Large intestine (tissue), 3 donors: ENCODE results near the gene CCDC6. TPM values are rescaled to one million over a fixed set of nuclear protein-coding genes. Genes with fewer than 3 reads are reported as not detected.
A peak's percentile ranks its signal among the peaks of the same experiment; 100 is the strongest.

ENCODE experiments used
- DNase-seq, 2 donors: peaks; one replicate each; pipeline versions ENCODE4 v3.0.0 to v3.0.0-alpha.2; 2013
- H3K27ac ChIP-seq: one replicate; pipeline ENCODE4 v1.5.1; 2013; ENCODE audit warnings: low read length
- H3K27me3 ChIP-seq: 2 replicates; pipeline ENCODE4 v1.6.1; 2013; ENCODE audit warnings: low read length; ENCODE audit not compliant: control insufficient read depth, insufficient read depth
- H3K36me3 ChIP-seq: 2 replicates; pipeline ENCODE4 v1.6.1; 2013; ENCODE audit warnings: low read length; ENCODE audit not compliant: control insufficient read depth, insufficient read depth
- H3K4me1 ChIP-seq: one replicate; pipeline ENCODE4 v1.6.1; 2013; ENCODE audit warnings: low read length; ENCODE audit not compliant: control insufficient read depth, insufficient read depth
- H3K4me3 ChIP-seq: one replicate; pipeline ENCODE4 v1.5.1; 2013; ENCODE audit warnings: low read length
- H3K9me3 ChIP-seq: one replicate; pipeline ENCODE4 v1.6.1; 2013; ENCODE audit warnings: mild to moderate bottlenecking, low read depth, low read length, moderate library complexity; ENCODE audit not compliant: control insufficient read depth
- WGBS: methylation state at CpG from one replicate; pipeline ENCODE4 v1.1.5; 2013; ENCODE audit warnings: low lambda C conversion rate; ENCODE audit not compliant: insufficient coverage; 5-methylcytosine and 5-hydroxymethylcytosine counted together
- polyA plus RNA-seq: library from polyadenylated mRNA; unstranded; fragments of 120-200 nt; gene quantifications from one replicate; pipeline ENCODE4 v1.2.1, GENCODE V29; 2013

CCDC6 gene
- polyA plus RNA-seq, 1 donor = 41.2 TPM

GRCh38 chr10:59820471-59820870, 85.9 kb downstream of the CCDC6 start:
- H3K36me3 ChIP-seq = peaks cover 22% of the 10 kb centered on the region

DNA sequence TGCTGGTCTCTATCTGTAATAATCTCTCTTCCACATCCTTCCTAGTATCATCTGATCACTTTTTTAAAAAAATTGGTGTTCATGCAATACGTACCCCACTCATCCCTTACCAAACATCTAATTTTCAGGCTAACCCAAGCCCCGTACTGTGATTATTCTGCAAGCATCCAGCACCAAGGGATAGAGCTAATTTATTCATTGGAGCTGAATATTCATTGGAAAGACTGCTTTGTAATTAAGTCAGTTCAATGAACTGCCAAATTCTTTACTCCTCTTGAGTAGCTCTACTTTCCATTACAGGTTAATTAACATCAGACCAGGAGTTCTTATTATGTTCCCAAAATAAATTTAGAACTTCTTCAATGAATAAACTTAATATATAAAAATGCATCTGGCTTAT, 86.7 kb downstream of the CCDC6 start:
- peaks cover 19% of the 10 kb centered on the region for H3K36me3 ChIP-seq
- H3K27ac ChIP-seq = no peak overlapping the region
- no peaks in the 10 kb centered on the region for H3K4me1 ChIP-seq
- no peaks in the 10 kb centered on the region for H3K9me3 ChIP-seq
- no peaks in the 10 kb centered on the region for H3K27me3 ChIP-seq
- no peak for DNase-seq
- no peak overlapping the region for H3K4me3 ChIP-seq
- 88% methylated on average over 1 of the region's 2 CpGs for WGBS

More at GRCh38 chr10:59820471-59820870, 85.9 kb downstream of the CCDC6 start:
- H3K9me3 ChIP-seq = no peaks in the 10 kb centered on the region
- no peak overlapping the region for H3K4me3 ChIP-seq
- H3K27me3 ChIP-seq = no peaks in the 10 kb centered on the region
- 100% methylated on average over 1 of the region's 5 CpGs for WGBS
- no peaks in the 10 kb centered on the region for H3K4me1 ChIP-seq
- no peak for DNase-seq
- H3K27ac ChIP-seq = no peak overlapping the region

GRCh38 chr10:59819265-59819664, 87.1 kb downstream of the CCDC6 start:
- 80% methylated on average over 1 of the region's 1 CpG for WGBS
- Histone ChIP-seq H3K27me3 (no peaks in the 10 kb centered on the region), H3K4me1 (no peaks in the 10 kb centered on the region), H3K27ac (no peak overlapping the region), H3K4me3 (no peak overlapping the region), H3K9me3 (no peaks in the 10 kb centered on the region), H3K36me3 (peaks cover 18% of the 10 kb centered on the region)
- DNase-seq = no peak

GRCh38 chr10:59817773-59818172, 88.6 kb downstream of the CCDC6 start:
- H3K36me3 ChIP-seq = peaks cover 13% of the 10 kb centered on the region

DNA sequence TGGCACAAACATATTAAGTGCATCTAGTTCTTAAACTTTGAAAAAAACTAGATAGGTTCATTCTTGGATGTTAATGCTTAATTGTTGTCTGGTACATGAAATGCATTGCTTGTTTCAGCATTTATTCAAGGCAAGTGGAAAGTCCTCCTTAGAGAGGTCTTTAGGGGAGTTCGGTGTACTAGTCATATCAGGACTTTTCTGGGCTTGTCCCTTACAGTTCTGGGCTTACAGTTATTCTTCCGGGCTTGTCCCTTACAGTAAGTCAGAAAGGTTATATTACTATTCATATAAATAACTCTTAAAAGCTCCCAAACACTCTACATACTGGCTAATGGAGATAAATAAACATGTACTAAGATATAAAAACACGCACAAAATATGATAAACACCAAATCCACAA, 91.5 kb downstream of the CCDC6 start:
- Histone ChIP-seq H3K27ac (no peak overlapping the region), H3K27me3 (no peaks in the 10 kb centered on the region)
- no CpG with 5 or more reads among the region's 3 CpGs for WGBS

More at GRCh38 chr10:59817773-59818172, 88.6 kb downstream of the CCDC6 start:
- Histone ChIP-seq H3K27ac (no peak overlapping the region), H3K4me3 (no peak overlapping the region), H3K4me1 (no peaks in the 10 kb centered on the region), H3K9me3 (no peaks in the 10 kb centered on the region), H3K27me3 (no peaks in the 10 kb centered on the region)
- WGBS = no CpG with 5 or more reads among the region's 6 CpGs
- DNase-seq = no peak

GRCh38 chr10:59812519-59813122, 93.7 kb downstream of the CCDC6 start:
- no CpG with 5 or more reads among the region's 7 CpGs for WGBS

More for the DNA sequence above, 91.5 kb downstream of the CCDC6 start:
- Histone ChIP-seq H3K36me3 (peaks cover 35% of the 10 kb centered on the region), H3K9me3 (no peaks in the 10 kb centered on the region), H3K4me3 (no peak overlapping the region), H3K4me1 (no peaks in the 10 kb centered on the region)
- DNase-seq = no peak

DNA sequence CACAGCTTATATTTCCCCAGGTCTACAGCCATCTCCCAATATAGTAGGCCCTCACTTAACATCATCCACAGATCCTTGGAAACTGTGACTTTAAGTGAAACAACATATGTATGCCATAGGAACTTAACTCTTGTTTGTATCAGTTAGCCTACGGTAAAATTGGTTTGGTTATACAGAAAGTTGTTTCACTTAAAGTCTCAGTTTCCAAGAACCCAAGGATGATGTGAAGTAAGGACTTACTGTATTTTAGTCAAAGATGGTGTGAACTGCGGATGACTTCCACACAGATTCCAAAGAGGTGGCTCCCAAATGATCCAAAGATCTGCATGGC, 96.7 kb downstream of the CCDC6 start:
- H3K27ac ChIP-seq = no peak overlapping the region
- WGBS = 100% methylated on average over 1 of the region's 2 CpGs
- no peak overlapping the region for H3K4me3 ChIP-seq
- H3K9me3 ChIP-seq = no peaks in the 10 kb centered on the region
- no peak for DNase-seq
- H3K27me3 ChIP-seq = no peaks in the 10 kb centered on the region
- peaks cover 64% of the 10 kb centered on the region for H3K36me3 ChIP-seq
- H3K4me1 ChIP-seq = no peaks in the 10 kb centered on the region

More at GRCh38 chr10:59812519-59813122, 93.7 kb downstream of the CCDC6 start:
- no peaks in the 10 kb centered on the region for H3K4me1 ChIP-seq
- no peak overlapping the region for H3K27ac ChIP-seq
- H3K27me3 ChIP-seq = no peaks in the 10 kb centered on the region
- no peaks in the 10 kb centered on the region for H3K9me3 ChIP-seq
- no peak overlapping the region for H3K4me3 ChIP-seq
- H3K36me3 ChIP-seq = peaks cover 40% of the 10 kb centered on the region
- DNase-seq = no peak

GRCh38 chr10:59808896-59809643, 97.3 kb downstream of the CCDC6 start:
- H3K4me1 ChIP-seq = no peaks in the 10 kb centered on the region
- 100% methylated on average over 1 of the region's 5 CpGs for WGBS
- no peak overlapping the region for H3K4me3 ChIP-seq
- no peaks in the 10 kb centered on the region for H3K27me3 ChIP-seq
- peaks cover 70% of the 10 kb centered on the region for H3K36me3 ChIP-seq
- no peaks in the 10 kb centered on the region for H3K9me3 ChIP-seq
- H3K27ac ChIP-seq = no peak overlapping the region
- peak; percentile 33 to 59 for DNase-seq

GRCh38 chr10:59807629-59808620, 98.4 kb downstream of the CCDC6 start:
- Histone ChIP-seq H3K36me3 (peaks cover 77% of the 10 kb centered on the region), H3K4me3 (no peak overlapping the region), H3K4me1 (no peaks in the 10 kb centered on the region), H3K27ac (no peak overlapping the region), H3K27me3 (no peaks in the 10 kb centered on the region), H3K9me3 (no peaks in the 10 kb centered on the region)
- WGBS = 100% methylated on average over 2 of the region's 9 CpGs
- no peak for DNase-seq

DNA sequence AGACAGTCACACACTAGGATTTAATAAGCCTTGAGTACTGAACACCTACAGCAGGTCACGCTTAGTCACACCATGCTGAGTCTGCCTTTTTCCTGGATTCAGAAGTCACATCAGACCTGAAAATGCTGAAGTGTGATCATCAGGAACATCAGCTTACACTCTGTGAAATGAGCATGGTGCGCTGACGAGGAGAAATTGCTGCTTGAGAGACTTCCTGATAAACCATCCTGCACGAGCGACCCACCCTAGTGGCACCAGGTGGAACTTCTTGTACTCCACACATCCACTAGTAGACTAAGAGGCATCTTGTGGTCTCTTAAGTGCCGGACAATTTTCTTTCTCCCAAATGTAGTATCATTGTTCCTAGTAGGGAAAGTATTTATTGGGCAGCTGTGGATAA, 101.3 kb downstream of the CCDC6 start:
- DNase-seq = no peak
- WGBS = no CpG with 5 or more reads among the region's 6 CpGs
- Histone ChIP-seq H3K36me3 (peaks cover 57% of the 10 kb centered on the region), H3K4me3 (no peak overlapping the region), H3K27me3 (no peaks in the 10 kb centered on the region), H3K27ac (no peak overlapping the region), H3K4me1 (no peaks in the 10 kb centered on the region), H3K9me3 (no peaks in the 10 kb centered on the region)
